OCI-LY1 (cell line): ENCODE results near the gene TRANK1.

ENCODE experiments used
- CTCF ChIP-seq: fragments of 200-600 bp; sonication (generic), shearing (Covaris generic); IDR thresholded peaks from 2 replicates; pipeline ENCODE4 v1.5.1; 2017; ENCODE audit warnings: mild to moderate bottlenecking, antibody characterized with exemption, low read length, moderate library complexity, mixed read lengths
- EZH2 ChIP-seq: fragments of 200-600 bp; sonication (generic), shearing (Covaris generic); IDR thresholded peaks from 2 replicates; pipeline ENCODE4 v1.8.0; 2017; ENCODE audit warnings: borderline replicate concordance, mixed run types, mild to moderate bottlenecking, antibody characterized with exemption, low read length, moderate library complexity, mixed read lengths

GRCh38 chr3:36964817-36965216 is 20.0 kb upstream of the TRANK1 start:
- TF ChIP-seq CTCF (no peak), EZH2 (no peak)
